DND-41 (cell line): ENCODE results near the gene PLXNA4.

Experiments used
- ATAC-seq: fragments of 200-7000 bp; cut with Tn5 transposase; 3 replicates; pipeline ENCODE4 v1.9.1; 2021; ENCODE audit warnings: low read depth; ENCODE audit not compliant: insufficient read depth
- DNase-seq: peaks from one replicate; pipeline ENCODE4 v3.0.0-alpha.2; 2020
- H2AFZ ChIP-seq: 2 replicates; pipeline ENCODE4 v1.6.0; 2012; ENCODE audit warnings: low read depth, low read length
- H3K27ac ChIP-seq: 2 replicates; pipeline ENCODE4 v1.5.1; 2012; ENCODE audit warnings: low read length, inconsistent platforms
- H3K27me3 ChIP-seq: fragments of 200-600 bp; sonication (generic); 2 replicates; pipeline ENCODE4 v1.6.0; 2012; ENCODE audit warnings: low read length, mild to moderate bottlenecking, inconsistent platforms; ENCODE audit not compliant: insufficient read depth, poor library complexity
- H3K36me3 ChIP-seq: 2 replicates; pipeline ENCODE4 v1.5.1; 2012; ENCODE audit warnings: low read length, inconsistent platforms; ENCODE audit not compliant: insufficient read depth
- H3K4me1 ChIP-seq: 2 replicates; pipeline ENCODE4 v1.5.1; 2012; ENCODE audit warnings: mild to moderate bottlenecking, low read length; ENCODE audit not compliant: insufficient read depth
- H3K4me2 ChIP-seq: 2 replicates; pipeline ENCODE4 v1.6.0; 2012; ENCODE audit warnings: mild to moderate bottlenecking, moderate library complexity, low read length, inconsistent platforms; ENCODE audit not compliant: insufficient read depth
- H3K4me3 ChIP-seq, 2 experiments: fragments of 200-600 bp in 1 of 2; shearing (Covaris generic) in 1 of 2; 2 replicates each; pipeline ENCODE4 v1.5.1; 2012 to 2016; ENCODE audit warnings: inconsistent platforms in 2 of 2, low read length in 2 of 2, mild to moderate bottlenecking in 2 of 2, low read depth in 1 of 2, moderate library complexity in 1 of 2
- H3K79me2 ChIP-seq: 2 replicates; pipeline ENCODE4 v1.6.0; 2012; ENCODE audit warnings: low read length, inconsistent platforms; ENCODE audit not compliant: insufficient read depth
- H3K9ac ChIP-seq: 2 replicates; pipeline ENCODE4 v1.6.0; 2012; ENCODE audit warnings: low read depth, mild to moderate bottlenecking, inconsistent platforms, low read length, moderate library complexity
- H3K9me3 ChIP-seq: 2 replicates; pipeline ENCODE4 v1.5.1; 2012; ENCODE audit warnings: low read length, moderate library complexity, mild to moderate bottlenecking, inconsistent platforms; ENCODE audit not compliant: insufficient read depth, severe bottlenecking
- H4K20me1 ChIP-seq: 2 replicates; pipeline ENCODE4 v1.6.0; 2012; ENCODE audit warnings: low read length; ENCODE audit not compliant: insufficient read depth
- EZH2 ChIP-seq: IDR thresholded peaks from 3 replicates; pipeline ENCODE4 v1.6.1; 2012; ENCODE audit warnings: borderline replicate concordance, low read depth, mild to moderate bottlenecking, moderate library complexity, low read length, inconsistent platforms; ENCODE audit not compliant: severe bottlenecking
- TF ChIP-seq, protein P1 (sequence below): IDR thresholded peaks from 2 replicates; pipeline ENCODE4 v1.5.1; 2012; ENCODE audit warnings: borderline replicate concordance, low read length, moderate library complexity, mild to moderate bottlenecking; ENCODE audit not compliant: poor library complexity, severe bottlenecking; ENCODE audit errors: extremely low read depth

Gene PLXNA4

DNA sequence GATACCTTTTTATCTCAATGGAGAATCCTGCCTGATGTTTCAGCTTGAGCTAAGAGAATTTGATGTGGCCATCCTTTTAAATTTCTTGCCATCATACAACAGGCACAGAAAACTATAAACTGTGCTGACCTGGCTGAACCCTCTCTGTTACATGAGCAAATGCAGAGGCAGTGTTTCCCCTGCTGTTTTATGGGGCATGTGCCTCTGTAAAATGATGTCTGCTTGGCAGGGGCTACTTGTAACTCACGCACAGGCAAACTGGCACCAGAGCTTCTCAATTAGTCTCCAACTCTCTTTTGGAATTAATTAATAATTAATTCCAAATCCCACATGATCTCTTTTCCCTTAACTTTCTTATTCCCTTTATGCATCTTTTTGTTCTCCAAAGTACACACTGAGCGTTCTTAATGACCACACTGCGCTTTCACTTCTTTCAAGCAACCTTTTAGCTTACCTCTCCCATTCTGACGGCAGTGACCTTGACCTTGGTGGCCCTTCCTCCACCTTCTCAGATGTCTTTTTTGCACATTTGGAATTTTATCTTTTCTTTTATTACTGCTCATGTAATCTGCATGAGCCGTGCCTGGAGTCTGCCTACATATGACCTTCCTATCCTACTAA, 334.0 kb downstream of the PLXNA4 start:
- Histone ChIP-seq H3K9me3 (no peaks in the 10 kb centered on the region), H3K9ac (no peak overlapping the region), H3K27ac (no peak overlapping the region), H3K36me3 (no peaks in the 10 kb centered on the region), H3K4me2 (no peak overlapping the region), H3K27me3 (no peaks in the 10 kb centered on the region), H4K20me1 (no peaks in the 10 kb centered on the region), H3K79me2 (no peaks in the 10 kb centered on the region), H2AFZ (no peak overlapping the region), H3K4me3 (no peak overlapping the region), H3K4me1 (no peaks in the 10 kb centered on the region)
- DNase-seq (no peak), ATAC-seq (no peak)
- TF ChIP-seq, protein P1, sequence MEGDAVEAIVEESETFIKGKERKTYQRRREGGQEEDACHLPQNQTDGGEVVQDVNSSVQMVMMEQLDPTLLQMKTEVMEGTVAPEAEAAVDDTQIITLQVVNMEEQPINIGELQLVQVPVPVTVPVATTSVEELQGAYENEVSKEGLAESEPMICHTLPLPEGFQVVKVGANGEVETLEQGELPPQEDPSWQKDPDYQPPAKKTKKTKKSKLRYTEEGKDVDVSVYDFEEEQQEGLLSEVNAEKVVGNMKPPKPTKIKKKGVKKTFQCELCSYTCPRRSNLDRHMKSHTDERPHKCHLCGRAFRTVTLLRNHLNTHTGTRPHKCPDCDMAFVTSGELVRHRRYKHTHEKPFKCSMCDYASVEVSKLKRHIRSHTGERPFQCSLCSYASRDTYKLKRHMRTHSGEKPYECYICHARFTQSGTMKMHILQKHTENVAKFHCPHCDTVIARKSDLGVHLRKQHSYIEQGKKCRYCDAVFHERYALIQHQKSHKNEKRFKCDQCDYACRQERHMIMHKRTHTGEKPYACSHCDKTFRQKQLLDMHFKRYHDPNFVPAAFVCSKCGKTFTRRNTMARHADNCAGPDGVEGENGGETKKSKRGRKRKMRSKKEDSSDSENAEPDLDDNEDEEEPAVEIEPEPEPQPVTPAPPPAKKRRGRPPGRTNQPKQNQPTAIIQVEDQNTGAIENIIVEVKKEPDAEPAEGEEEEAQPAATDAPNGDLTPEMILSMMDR: no peak
- no peak for TF ChIP-seq EZH2

DNA sequence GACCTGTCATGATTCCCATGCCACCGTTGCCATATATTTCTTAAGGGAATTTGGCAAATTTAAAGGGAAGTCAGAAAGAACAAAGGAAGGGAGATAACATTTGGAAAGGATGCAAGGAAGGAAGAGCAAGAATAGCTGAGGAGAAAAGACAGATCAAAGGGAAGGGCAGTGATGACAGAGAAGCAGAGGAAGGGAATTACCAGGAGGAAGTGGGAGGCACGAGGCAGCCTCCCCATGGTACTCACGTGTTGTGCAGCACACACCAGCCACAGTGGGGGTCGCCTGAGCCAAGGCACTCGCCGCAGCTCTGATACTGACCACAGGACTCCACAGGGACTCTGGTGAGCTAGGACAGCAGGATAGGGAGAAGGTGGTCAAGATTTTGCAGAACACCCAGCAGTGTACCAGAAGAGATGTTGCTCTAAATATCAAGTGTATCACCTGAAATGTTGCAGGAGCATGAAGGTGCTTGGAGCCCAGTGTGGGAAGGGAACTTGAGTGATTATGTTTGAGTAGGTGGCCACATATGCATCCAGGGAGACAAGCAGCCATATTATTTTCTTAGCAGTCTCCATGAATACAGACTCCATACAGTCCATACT, 335.3 kb downstream of the PLXNA4 start:
- Histone ChIP-seq H4K20me1 (no peaks in the 10 kb centered on the region), H3K79me2 (no peaks in the 10 kb centered on the region), H3K27ac (no peak overlapping the region), H3K4me2 (no peak overlapping the region), H3K27me3 (no peaks in the 10 kb centered on the region), H3K9ac (no peak overlapping the region), H3K4me1 (no peaks in the 10 kb centered on the region), H3K4me3 (no peak overlapping the region), H2AFZ (no peak overlapping the region), H3K36me3 (no peaks in the 10 kb centered on the region), H3K9me3 (no peaks in the 10 kb centered on the region)
- ATAC-seq: no peak
- DNase-seq: no peak
- no peak for TF ChIP-seq EZH2
- TF ChIP-seq, protein P1: no peak

DNA sequence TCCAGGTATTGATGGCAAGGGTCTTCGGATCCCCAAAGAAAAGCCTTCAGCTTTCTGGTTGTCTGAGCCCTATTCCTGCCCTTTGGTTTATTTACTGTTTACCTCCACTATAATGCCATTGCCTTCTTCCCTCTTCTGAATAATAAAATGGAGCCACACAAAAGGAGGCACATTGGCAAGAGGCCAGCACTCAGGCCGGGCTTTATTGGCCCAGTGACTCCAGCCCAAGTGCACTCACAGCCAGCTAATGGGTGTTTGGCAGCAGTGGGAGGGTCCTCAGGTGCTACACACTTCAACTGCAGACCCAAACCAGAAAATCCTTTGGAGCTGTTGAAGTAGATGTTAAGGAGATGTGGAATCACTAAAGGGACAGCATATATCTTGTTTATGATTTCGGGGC, 336.0 kb downstream of the PLXNA4 start:
- no peaks in the 10 kb centered on the region for H4K20me1 ChIP-seq
- H3K79me2 ChIP-seq: no peaks in the 10 kb centered on the region
- no peak overlapping the region for H3K4me3 ChIP-seq
- no peak overlapping the region for H3K4me2 ChIP-seq
- H3K4me1 ChIP-seq: no peaks in the 10 kb centered on the region
- TF ChIP-seq, protein P1: no peak
- TF ChIP-seq EZH2: no peak
- no peak overlapping the region for H3K27ac ChIP-seq
- DNase-seq (no peak), ATAC-seq (no peak)
- H3K9me3 ChIP-seq: no peaks in the 10 kb centered on the region
- no peak overlapping the region for H3K9ac ChIP-seq
- no peaks in the 10 kb centered on the region for H3K36me3 ChIP-seq
- H3K27me3 ChIP-seq: no peaks in the 10 kb centered on the region
- H2AFZ ChIP-seq: no peak overlapping the region
